Inflammatory macrophage treated with lipopolysaccharide for 1 hour (primary cell): ENCODE measurements around the gene NTNG2.

Experiments used
- DNase-seq, 2 donors: peaks; one replicate each; pipeline ENCODE4 v3.0.0-alpha.2; 2020 to 2022

Gene NTNG2

DNA sequence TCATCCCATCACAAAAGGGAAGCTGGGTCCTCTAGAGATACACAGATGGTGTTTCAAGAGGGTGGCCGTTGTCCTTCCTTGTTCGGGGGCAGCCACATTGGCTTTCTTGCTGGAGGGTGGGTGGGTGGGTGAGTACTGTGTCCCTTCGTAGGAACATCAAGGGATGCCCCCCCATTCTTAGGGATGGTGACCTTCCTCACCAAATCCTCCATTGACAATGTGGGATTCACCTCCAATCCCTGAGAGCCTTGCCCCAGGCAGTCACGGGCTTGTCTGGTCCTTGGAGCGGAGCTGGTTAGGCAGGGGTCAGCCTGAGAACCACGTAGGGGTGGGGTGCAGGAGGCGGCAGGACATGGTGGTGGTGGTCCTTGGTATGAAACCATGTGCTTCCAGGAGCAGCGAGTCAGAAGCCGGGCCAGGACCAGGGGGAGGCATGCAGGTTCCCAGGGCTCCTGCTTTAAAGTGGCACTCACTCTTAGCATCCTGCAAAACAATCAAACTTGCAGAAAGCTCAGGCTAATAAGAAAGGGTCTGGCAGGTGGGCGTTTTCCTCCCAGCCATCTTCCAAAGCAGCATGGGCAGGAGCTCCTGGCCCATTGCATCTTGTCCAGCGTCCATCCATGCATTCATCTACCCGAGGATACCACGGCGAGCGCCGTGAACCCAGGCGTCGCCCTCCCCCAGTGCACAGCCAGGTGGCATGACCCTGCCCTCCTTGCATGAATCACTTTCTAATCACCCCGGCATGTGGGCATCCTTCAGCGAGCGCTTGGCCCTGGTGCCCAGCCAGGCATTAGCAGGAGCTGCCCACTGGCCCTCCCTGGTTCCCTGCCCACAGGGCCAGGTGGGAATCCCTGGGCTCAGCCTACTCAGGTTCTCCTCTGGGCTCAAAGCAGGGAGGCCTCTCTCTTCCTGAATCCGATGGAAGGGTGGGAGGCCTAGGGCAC lies 76.4 kb downstream of the NTNG2 start:
- DNase-seq: no peak

DNA sequence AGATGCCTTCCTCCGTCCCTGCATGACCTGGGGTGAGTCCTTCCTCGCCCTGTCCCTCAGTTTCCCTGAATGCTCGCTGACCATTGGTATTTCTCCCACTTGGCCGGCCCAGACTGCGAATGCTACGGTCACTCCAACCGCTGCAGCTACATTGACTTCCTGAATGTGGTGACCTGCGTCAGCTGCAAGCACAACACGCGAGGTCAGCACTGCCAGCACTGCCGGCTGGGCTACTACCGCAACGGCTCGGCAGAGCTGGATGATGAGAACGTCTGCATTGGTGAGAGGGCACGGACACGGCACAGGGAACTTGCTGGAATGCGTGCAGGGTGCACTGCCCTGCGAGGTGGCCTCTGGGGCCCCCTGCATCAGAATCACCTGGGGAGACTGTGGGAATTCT lies 77.1 kb downstream of the NTNG2 start:
- DNase-seq: no peak

DNA sequence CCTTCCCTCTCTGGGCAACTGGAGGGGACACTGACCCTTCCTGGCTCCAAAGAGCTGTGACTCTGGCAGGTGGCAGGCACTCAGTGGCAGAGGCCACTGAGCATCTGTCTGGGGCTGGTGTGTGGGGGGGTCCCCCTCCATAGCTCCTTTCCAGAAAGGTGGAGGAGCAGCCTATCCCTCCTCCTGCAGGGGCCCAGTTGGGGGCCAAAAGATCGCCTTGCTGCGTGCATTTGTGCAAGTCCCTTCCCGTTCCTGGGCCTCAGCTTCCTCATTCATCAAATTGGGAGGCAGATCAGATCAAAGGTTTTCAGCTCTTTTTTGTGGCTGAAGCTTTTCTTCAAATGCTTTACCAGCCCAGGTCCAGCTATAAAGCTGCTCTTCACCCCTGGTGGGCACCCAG lies 77.7 kb downstream of the NTNG2 start:
- DNase-seq: no peak

DNA sequence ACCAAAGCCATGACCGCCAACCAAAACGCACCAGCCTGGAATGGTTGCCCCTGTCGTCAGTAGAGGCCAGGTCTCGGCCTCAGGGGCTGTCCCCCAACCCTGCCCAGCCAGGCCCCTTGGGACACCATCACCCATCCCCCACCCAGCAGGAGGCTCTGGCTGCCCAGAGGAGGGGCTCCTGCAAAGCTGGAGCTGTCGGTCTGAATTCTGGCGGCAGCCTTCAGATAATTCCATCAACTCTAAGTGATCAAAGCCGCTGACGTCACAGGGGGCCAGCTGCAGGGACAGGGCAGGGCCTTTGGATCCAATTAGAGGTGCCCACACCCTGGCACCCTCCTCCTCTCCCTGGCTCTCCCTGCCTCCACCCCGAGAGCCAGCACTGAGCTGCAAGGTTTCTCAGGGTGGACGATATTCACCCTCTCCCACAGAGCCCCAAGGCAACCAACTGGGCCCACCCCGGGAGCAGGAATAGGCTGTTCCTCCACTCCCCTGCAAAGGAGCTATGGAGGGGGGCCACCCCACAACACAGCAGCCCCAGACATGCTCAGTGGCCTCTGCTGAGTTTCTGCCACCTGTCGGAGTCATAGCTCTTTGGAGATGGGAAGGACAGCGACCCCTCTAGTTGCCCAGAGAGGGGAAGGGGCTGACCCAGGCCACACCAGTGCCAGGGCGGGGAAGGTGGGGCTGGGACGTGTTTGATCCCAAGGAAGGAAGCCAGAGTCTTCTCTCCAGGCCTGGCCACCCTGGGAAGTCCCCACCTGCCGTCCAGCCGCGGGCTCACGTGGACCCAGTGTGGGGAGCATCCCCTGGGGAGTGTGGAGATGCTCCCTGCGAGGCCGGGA lies 78.4 kb downstream of the NTNG2 start:
- DNase-seq: no peak

DNA sequence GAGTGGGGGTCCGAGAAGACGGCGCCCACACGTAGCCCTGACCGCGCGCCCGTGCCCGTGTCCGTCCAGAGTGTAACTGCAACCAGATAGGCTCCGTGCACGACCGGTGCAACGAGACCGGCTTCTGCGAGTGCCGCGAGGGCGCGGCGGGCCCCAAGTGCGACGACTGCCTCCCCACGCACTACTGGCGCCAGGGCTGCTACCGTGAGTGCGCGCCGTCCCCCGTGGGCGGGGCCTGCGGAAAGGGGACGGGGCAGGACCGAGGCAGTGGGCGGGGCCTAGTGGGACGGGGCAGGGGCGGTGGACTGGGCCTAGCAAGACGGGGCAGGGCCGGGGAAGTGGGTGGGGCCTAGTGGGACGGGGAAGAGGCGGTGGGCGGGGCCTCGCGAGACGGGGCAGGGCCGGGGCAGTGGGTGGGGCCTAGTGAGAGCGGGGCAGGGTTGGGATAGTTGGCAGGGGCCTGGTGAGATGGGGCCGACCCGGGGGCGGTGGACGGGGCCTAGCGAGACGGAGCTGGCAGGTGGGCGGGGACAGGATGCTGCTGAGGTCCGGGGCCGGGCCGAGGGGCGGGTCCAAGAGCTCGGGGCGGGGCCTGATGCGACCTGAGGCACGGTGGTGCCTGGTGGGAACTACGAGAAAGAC lies 79.1 kb downstream of the NTNG2 start:
- peak; percentile 91 to 96 for DNase-seq

DNA sequence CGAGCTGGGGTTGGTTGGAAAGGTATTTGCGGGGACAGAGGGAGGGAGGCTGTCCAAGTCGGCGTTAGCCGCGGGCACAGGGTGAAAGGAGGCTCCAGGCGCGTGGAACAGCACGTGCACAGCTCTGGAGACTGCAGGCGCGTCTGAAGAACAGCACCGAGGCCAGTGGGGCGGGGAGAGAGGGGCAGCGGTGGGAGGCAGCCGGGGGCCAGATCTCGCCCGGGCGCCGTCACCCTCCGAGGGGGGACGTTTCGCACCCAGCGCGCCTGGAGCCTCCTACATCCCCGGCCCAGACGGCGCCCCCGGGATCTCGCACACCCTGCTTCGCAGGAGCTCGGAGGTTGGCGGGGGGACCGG lies 79.6 kb downstream of the NTNG2 start:
- no peak for DNase-seq

DNA sequence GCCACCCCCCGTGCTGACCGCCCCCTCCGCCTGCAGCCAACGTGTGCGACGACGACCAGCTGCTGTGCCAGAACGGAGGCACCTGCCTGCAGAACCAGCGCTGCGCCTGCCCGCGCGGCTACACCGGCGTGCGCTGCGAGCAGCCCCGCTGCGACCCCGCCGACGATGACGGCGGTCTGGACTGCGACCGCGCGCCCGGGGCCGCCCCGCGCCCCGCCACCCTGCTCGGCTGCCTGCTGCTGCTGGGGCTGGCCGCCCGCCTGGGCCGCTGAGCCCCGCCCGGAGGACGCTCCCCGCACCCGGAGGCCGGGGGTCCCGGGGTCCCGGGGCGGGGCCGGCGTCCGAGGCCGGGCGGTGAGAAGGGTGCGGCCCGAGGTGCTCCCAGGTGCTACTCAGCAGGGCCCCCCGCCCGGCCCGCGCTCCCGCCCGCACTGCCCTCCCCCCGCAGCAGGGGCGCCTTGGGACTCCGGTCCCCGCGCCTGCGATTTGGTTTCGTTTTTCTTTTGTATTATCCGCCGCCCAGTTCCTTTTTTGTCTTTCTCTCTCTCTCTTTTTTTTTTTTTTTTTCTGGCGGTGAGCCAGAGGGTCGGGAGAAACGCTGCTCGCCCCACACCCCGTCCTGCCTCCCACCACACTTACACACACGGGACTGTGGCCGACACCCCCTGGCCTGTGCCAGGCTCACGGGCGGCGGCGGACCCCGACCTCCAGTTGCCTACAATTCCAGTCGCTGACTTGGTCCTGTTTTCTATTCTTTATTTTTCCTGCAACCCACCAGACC lies 80.2 kb downstream of the NTNG2 start:
- DNase-seq: peak; percentile 47 to 48

DNA sequence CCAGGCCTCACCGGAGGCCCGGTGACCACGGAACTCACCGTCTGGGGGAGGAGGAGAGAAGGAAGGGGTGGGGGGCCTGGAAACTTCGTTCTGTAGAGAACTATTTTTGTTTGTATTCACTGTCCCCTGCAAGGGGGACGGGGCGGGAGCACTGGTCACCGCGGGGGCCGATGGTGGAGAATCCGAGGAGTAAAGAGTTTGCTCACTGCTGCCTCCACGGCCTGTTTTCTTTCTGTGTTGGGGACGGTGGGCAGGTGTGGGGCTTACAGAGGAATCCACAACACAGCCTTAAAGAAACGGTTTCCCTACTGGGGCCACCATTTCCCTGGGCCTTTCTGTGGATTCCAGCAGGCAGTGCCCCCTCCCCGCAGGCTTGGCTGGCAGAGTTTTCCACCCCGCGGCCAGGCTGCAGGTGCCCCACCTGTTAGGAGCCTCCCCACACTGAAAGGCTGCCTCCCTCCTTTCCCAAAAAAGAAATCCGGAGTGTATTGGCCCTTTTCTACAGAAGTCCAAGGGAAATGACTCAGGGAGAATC lies 80.8 kb downstream of the NTNG2 start:
- no peak for DNase-seq

DNA sequence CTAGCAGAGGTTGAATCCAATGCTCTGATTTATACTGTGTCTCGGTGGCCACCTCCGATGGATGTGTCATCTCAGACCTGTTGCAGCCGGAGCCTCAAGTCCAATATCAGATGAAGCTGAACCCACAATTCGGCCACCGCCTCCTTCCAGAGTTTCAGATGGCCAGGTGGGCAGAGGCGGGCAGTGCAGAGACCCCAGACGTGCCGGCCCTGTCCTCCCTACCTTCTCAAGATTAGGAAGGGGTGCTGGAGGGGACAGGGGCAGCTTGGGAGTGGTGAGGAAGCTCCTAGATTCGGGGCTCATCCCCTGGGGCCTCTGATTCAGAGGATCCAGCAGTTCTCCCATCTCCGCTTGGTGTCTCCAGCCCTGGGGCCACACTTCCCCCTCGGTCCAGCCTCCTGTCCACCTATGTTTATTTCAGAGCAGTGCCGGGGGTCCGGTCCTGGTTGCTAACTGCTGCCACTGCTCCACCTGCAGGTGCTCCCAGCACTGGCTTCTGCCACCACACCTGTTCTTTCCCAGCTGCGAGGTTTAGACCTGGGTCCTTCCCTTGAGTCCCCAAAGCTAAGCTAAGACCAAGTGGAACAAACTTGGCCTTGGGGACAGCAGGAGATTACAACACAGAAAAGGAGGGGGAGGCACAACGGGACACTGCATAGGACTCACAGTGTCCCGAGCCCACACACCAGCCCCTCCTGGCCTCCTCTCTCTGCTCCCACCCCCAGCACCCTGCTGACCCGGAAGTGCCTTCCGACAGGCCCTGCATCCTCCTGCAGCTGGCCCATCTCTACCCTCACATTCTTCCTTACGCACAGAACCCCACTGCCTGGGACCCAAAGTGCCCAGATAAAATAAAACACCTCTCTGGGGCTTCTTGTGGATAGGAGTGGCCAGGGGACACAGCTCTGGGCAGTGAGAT lies 81.6 kb downstream of the NTNG2 start:
- DNase-seq: no peak

DNA sequence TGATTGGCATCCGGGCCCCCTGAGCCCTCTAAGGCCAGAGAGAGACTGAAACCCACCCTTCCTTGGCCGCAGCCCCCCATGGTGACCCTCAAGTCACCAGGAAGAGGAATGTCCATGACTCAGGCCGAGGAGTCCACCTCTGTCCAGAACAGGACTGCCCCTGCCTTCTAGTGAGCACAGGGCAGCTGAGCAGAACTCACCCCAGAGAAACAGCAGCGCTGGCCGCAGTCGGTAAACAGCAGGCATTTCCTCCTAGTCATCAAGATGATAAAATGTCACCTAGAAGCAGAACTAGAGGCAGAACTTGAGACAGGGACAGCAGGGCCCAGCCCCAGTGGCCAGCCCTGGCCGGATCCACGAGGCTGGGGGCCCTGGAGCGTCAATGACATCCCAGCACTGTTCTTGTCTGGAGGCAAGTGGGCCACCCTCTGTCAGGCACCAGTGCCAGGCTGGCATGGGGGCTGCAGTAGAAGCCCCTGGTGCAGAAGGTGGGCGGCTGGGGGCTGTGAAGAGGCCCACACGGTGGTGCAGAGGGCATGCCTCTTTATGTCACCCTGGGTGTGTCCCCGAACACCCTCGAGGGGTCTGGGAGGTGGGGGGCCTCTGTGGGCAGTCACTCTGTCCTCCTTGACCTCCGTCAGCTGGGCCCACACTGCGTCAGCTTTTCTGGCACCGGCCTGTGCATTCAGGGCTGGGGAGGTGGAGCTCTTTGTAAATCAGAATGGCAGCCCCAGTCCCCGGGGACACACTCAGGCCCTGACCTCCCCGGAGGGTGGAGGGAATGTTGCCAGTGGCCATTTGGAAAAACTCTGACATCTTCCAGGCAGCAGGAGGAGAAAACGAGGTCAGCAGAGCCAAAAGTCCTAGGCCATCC lies 83.0 kb downstream of the NTNG2 start:
- DNase-seq: no peak

DNA sequence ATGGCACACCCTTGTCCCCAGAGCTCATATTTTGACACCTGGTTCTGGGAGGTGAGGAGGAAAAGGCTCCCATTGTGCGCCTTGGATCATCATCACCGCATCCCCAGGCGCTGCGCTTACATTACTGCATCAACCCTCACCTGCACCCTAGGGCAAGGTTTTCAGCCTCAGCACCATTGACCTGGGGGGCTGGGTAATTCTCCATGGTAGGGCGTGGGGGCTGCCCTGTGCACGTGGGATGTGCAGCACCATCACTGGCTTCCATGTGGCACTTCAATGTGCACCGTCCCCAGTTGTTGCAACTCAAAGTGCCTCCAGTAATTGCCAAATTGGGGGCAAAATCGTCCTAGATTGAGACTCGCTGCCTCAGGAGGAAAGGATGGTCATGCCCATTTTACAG lies 83.6 kb downstream of the NTNG2 start:
- DNase-seq: no peak

DNA sequence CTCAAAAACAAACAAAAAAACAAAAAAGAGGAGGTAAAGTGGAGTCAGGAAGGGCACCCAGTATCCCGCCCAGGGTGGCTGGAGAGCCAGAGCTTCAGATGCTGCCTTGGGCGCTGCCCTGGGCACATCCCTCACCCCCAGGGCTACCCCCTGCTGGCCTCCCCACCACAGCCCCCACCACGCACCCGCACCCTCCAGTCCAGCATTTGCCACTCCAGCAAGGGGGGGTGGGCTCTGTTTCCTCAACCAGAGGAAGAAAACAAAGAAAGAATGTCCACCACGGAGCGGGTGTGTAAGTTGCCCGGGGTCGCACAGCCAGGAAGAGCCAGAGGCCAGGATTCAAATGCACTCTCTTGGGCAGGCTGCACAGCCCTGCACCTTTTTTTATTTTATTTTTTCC lies 86.1 kb downstream of the NTNG2 start:
- DNase-seq: no peak

DNA sequence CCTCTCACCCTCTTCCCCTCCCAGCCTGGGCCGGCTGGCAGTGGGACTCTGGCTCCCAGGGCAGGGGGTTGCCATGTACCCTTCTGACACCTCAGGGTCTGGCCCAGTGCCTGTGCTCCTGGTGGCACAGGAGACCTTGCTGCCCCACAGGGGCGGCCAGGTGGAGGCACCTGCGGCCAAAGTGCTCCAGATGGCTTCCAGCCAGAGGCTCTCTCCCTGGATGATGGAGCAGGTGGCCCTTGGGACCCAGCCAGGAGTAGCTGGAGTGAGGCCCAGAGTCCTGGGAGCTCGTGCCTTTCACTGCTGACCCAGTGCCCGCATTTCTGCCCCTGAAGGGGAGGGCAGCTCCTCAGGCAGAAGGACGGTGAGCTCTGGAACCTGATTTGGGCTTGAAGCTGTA lies 87.3 kb downstream of the NTNG2 start:
- DNase-seq: no peak

DNA sequence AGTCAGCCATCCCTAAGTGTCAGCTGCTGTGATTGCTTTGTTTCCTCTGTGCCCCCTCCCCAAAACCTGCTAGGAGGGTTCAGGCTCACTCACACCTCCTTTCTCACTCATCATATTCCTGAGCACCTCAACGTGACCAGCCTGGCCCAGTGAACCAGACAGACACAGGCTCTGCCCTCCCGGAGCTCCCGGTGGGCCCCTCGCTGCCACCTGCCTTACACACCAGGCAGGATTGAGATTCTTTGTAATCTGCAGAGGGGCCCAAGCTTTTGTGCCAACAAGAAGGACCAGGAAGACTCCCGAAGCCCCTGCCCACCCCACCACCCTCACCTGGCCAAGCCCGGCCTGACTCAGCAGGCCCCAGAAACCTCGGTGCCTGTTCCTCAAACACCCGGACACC lies 87.8 kb downstream of the NTNG2 start:
- no peak for DNase-seq

DNA sequence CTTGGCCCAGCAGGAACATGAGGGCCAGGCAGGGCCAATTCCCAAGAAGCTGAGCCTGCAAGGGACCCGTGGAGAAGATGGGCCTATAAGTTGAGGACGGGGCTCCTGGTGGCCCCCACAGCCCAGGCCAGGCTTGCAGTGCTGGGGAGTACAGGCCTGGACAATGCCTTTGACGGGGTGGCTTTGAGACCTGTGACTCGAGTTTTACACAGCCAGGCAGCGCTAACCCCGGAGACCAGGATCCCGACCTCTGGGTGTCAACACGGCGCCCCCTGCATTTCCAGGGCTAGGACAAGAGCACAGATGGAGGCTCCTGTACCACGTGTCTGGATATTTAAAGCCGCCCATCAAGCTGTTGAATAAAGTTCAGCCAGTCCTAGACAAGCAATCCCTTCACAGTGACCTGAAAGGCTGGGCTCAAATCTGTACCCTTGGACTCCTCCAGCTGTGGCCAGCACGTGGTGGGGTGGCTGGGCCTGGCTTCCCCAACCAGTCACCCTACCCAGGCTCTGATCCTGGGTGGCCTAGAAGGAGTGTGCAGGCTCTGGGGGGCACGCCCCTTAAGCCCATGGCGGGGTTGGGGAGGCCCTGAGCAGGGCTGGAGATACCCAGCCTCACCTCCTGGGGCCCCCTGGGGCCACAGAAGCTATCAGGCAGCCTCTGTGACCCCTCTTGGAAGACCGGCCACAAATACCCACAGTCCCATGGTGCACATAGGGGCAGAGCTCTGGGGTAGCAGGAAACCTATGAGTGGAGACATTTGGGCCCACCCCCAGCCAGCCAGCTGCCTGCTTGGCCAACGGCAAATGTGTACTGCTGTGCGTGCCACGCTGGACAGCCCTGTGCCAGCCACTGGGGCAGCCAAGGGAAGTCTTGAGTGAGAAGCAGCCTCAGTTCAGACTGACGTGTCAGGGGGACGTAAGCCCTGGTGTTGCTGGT lies 88.7 kb downstream of the NTNG2 start:
- DNase-seq: no peak

DNA sequence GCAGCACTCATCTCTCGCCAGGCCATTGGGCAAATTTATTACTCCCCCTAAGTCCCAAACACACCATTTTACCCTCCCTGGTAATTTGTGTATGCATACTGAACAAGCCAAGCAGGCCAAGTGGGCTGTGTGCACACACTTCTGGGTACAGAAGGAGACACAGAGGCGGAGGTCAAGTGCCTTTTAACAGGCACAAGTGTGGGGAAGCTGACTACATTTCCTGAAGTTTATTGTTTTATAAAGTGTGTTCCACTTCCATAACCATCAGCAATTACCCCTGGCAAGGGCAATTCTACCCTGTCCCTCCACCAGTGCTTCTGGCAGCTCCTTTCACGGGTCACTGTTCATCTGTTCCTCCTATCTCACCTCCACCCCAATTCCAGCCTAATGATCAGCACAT lies 99.0 kb downstream of the NTNG2 start:
- no peak for DNase-seq

DNA sequence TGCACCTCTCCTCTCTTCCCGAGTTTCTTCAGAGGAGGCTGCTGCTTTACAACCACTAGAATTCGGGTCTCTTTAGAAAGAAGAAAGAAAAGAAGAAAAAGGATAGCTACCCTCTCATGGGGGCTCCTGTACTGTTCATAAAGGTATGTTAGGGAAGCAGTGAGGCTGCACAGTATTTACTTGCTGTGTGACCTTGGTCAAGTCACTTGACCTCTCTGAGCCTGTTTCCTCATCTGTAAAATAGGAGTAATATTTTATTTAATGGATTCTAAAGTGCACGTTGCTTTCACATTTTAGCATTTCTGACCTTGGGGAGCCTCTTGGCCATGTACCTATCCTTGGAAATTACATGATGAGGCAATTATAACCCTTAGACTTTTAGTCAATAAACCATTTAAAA lies 104.2 kb downstream of the NTNG2 start:
- DNase-seq: no peak

DNA sequence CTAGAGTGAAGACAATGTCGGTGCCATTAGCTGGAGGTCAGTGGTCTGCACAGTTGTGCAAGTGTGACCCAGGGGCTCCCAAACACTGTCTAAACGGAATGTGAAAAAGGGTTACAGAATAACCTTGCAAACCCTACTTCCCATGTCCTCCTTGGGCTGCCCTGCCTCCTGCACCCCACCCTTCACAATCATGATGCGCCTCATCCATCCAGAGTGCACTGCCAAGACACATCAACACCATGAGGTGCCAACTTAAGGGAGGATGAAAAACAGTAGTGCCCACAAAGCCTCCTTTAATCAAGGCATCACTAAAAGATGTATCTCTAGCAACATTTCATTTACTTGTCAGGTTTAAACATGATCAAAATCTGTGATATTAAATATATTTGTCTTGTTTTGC lies 105.8 kb downstream of the NTNG2 start:
- DNase-seq: no peak

DNA sequence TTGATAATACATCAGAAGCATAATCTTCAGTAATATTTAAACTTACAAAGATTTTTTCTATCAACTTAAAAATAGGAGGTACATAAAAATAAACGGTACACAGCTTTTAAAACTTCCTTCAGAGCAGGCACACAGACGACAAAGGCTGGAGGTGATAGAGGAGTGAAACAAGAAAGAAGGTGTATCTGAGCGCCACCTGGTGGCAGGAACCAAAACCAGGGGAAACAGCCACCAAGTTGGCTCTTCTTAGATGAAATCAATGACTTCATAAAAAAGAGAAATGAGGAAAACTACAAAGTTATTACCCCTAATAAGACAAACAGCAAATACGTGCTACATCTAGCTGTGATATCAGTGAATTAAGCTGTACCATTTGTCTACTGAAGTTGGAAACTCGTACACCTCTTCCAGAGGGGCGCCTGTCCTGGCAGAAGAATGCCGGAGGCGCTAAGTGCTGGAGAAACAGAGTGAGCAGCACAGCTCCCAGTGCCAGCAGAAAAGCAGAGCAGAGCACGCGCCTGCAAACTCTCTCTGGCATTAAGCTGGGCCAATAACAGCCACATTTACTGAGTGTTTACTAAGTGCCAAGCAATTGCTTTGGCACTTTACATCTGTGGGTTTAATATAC lies 107.0 kb downstream of the NTNG2 start:
- peak; percentile 20 to 77 for DNase-seq
